ENCODE measurements around the gene MT1M.
A peak's percentile ranks its signal among the peaks of the same experiment; 100 is the strongest.

The MT1M gene

GRCh38 chr16:56600398-56600999 is 32.0 kb upstream of the MT1M start:
- Histone ChIP-seq H3K27me3 (ENCODE audit: control insufficient read depth, insufficient read depth, low read length) (no peaks in the 10 kb centered on the region), H3K4me3 (ENCODE audit: low read depth, low read length) (no peak overlapping the region), H3K27ac (ENCODE audit: low read depth, low read length) (no peak overlapping the region), H3K9me3 (ENCODE audit: control insufficient read depth, insufficient read depth, low read depth, low read length) (no peaks in the 10 kb centered on the region), H3K36me3 (ENCODE audit: control insufficient read depth, insufficient read depth, low read length) (no peaks in the 10 kb centered on the region), H3K4me1 (ENCODE audit: control insufficient read depth, insufficient read depth, low read length) (no peaks in the 10 kb centered on the region), H3K9ac (ENCODE audit: low read length) (no peak overlapping the region)

- no peak overlapping the region for H3K9ac ChIP-seq (ENCODE audit: low read length)
- H3K4me1 ChIP-seq (ENCODE audit: control insufficient read depth, insufficient read depth, low read length): no peaks in the 10 kb centered on the region
- no peaks in the 10 kb centered on the region for H3K9me3 ChIP-seq (ENCODE audit: control insufficient read depth, insufficient read depth, low read depth, low read length)
- H3K4me3 ChIP-seq (ENCODE audit: low read depth, low read length): no peak overlapping the region
- no peaks in the 10 kb centered on the region for H3K36me3 ChIP-seq (ENCODE audit: control insufficient read depth, insufficient read depth, low read length)
- H3K27me3 ChIP-seq (ENCODE audit: control insufficient read depth, insufficient read depth, low read length): no peaks in the 10 kb centered on the region
- no peak overlapping the region for H3K27ac ChIP-seq (ENCODE audit: low read depth, low read length)
Observed at GRCh38 chr16:56601325-56601724, 31.1 kb upstream of the MT1M start.

- H3K36me3 ChIP-seq (ENCODE audit: control insufficient read depth, insufficient read depth, low read length): no peaks in the 10 kb centered on the region
- H3K27me3 ChIP-seq (ENCODE audit: control insufficient read depth, insufficient read depth, low read length): peaks cover 14% of the 10 kb centered on the region
- peaks cover 16% of the 10 kb centered on the region for H3K4me1 ChIP-seq (ENCODE audit: control insufficient read depth, insufficient read depth, low read length)
- no peak overlapping the region for H3K9ac ChIP-seq (ENCODE audit: low read length)
- H3K27ac ChIP-seq (ENCODE audit: low read depth, low read length): no peak overlapping the region
- no peak overlapping the region for H3K4me3 ChIP-seq (ENCODE audit: low read depth, low read length)
- no peaks in the 10 kb centered on the region for H3K9me3 ChIP-seq (ENCODE audit: control insufficient read depth, insufficient read depth, low read depth, low read length)
Observed at GRCh38 chr16:56603589-56603988, 28.9 kb upstream of the MT1M start.

- Histone ChIP-seq H3K36me3 (ENCODE audit: control insufficient read depth, insufficient read depth, low read length) (no peaks in the 10 kb centered on the region), H3K4me3 (ENCODE audit: low read depth, low read length) (no peak overlapping the region), H3K9ac (ENCODE audit: low read length) (no peak overlapping the region), H3K27ac (ENCODE audit: low read depth, low read length) (no peak overlapping the region), H3K9me3 (ENCODE audit: control insufficient read depth, insufficient read depth, low read depth, low read length) (no peaks in the 10 kb centered on the region), H3K4me1 (ENCODE audit: control insufficient read depth, insufficient read depth, low read length) (peaks cover 30% of the 10 kb centered on the region), H3K27me3 (ENCODE audit: control insufficient read depth, insufficient read depth, low read length) (peaks cover 28% of the 10 kb centered on the region)
Observed at GRCh38 chr16:56604966-56605365, 27.5 kb upstream of the MT1M start.

- Histone ChIP-seq H3K4me1 (ENCODE audit: control insufficient read depth, insufficient read depth, low read length) (peaks cover 35% of the 10 kb centered on the region), H3K27ac (ENCODE audit: low read depth, low read length) (no peak overlapping the region), H3K27me3 (ENCODE audit: control insufficient read depth, insufficient read depth, low read length) (peaks cover 33% of the 10 kb centered on the region), H3K9me3 (ENCODE audit: control insufficient read depth, insufficient read depth, low read depth, low read length) (no peaks in the 10 kb centered on the region), H3K9ac (ENCODE audit: low read length) (no peak overlapping the region), H3K36me3 (ENCODE audit: control insufficient read depth, insufficient read depth, low read length) (no peaks in the 10 kb centered on the region), H3K4me3 (ENCODE audit: low read depth, low read length) (no peak overlapping the region)
Observed at GRCh38 chr16:56605475-56605874, 27.0 kb upstream of the MT1M start.

- H3K36me3 ChIP-seq (ENCODE audit: control insufficient read depth, insufficient read depth, low read length): no peaks in the 10 kb centered on the region
- no peaks in the 10 kb centered on the region for H3K9me3 ChIP-seq (ENCODE audit: control insufficient read depth, insufficient read depth, low read depth, low read length)
- peaks cover 36% of the 10 kb centered on the region for H3K4me1 ChIP-seq (ENCODE audit: control insufficient read depth, insufficient read depth, low read length)
- no peak overlapping the region for H3K27ac ChIP-seq (ENCODE audit: low read depth, low read length)
- H3K4me3 ChIP-seq (ENCODE audit: low read depth, low read length): no peak overlapping the region
- no peak overlapping the region for H3K9ac ChIP-seq (ENCODE audit: low read length)
- H3K27me3 ChIP-seq (ENCODE audit: control insufficient read depth, insufficient read depth, low read length): peaks cover 39% of the 10 kb centered on the region
Observed at GRCh38 chr16:56606071-56606475, 26.4 kb upstream of the MT1M start.

- H3K4me3 ChIP-seq (ENCODE audit: low read depth, low read length): no peak overlapping the region
- H3K36me3 ChIP-seq (ENCODE audit: control insufficient read depth, insufficient read depth, low read length): no peaks in the 10 kb centered on the region
- no peaks in the 10 kb centered on the region for H3K9me3 ChIP-seq (ENCODE audit: control insufficient read depth, insufficient read depth, low read depth, low read length)
- H3K4me1 ChIP-seq (ENCODE audit: control insufficient read depth, insufficient read depth, low read length): peaks cover 36% of the 10 kb centered on the region
- H3K27ac ChIP-seq (ENCODE audit: low read depth, low read length): no peak overlapping the region
- H3K27me3 ChIP-seq (ENCODE audit: control insufficient read depth, insufficient read depth, low read length): peaks cover 44% of the 10 kb centered on the region
- H3K9ac ChIP-seq (ENCODE audit: low read length): no peak overlapping the region
Observed at GRCh38 chr16:56606476-56607108, 25.9 kb upstream of the MT1M start.

- Histone ChIP-seq H3K9me3 (ENCODE audit: control insufficient read depth, insufficient read depth, low read depth, low read length) (no peaks in the 10 kb centered on the region), H3K4me3 (ENCODE audit: low read depth, low read length) (no peak overlapping the region), H3K9ac (ENCODE audit: low read length) (peak overlapping the region; percentile 14), H3K4me1 (ENCODE audit: control insufficient read depth, insufficient read depth, low read length) (peaks cover 36% of the 10 kb centered on the region), H3K27me3 (ENCODE audit: control insufficient read depth, insufficient read depth, low read length) (peaks cover 46% of the 10 kb centered on the region), H3K36me3 (ENCODE audit: control insufficient read depth, insufficient read depth, low read length) (no peaks in the 10 kb centered on the region), H3K27ac (ENCODE audit: low read depth, low read length) (no peak overlapping the region)
Observed at GRCh38 chr16:56607109-56607618, 25.3 kb upstream of the MT1M start.

GRCh38 chr16:56607675-56608042 is 24.8 kb upstream of the MT1M start:
- H3K27ac ChIP-seq (ENCODE audit: low read depth, low read length): peak overlapping the region; percentile 7; the same call in 1 of the 2 replicates
- peaks cover 46% of the 10 kb centered on the region for H3K27me3 ChIP-seq (ENCODE audit: control insufficient read depth, insufficient read depth, low read length)
- peak overlapping the region; percentile 70 for H3K4me3 ChIP-seq (ENCODE audit: low read depth, low read length)
- no peaks in the 10 kb centered on the region for H3K36me3 ChIP-seq (ENCODE audit: control insufficient read depth, insufficient read depth, low read length)
- peak overlapping the region; percentile 81 for H3K9ac ChIP-seq (ENCODE audit: low read length)
- no peaks in the 10 kb centered on the region for H3K9me3 ChIP-seq (ENCODE audit: control insufficient read depth, insufficient read depth, low read depth, low read length)
- H3K4me1 ChIP-seq (ENCODE audit: control insufficient read depth, insufficient read depth, low read length): peaks cover 36% of the 10 kb centered on the region

- peak within 1 kb of the TSS; percentile 70 for H3K4me3 ChIP-seq (ENCODE audit: low read depth, low read length)
- peak within 1 kb of the TSS; percentile 81 for H3K9ac ChIP-seq (ENCODE audit: low read length)
- peaks cover 36% of the 10 kb centered on the region for H3K4me1 ChIP-seq (ENCODE audit: control insufficient read depth, insufficient read depth, low read length)
- H3K36me3 ChIP-seq (ENCODE audit: control insufficient read depth, insufficient read depth, low read length): no peaks in the 10 kb centered on the region
- no peaks in the 10 kb centered on the region for H3K9me3 ChIP-seq (ENCODE audit: control insufficient read depth, insufficient read depth, low read depth, low read length)
- peak within 1 kb of the TSS; percentile 7; the same call in 1 of the 2 replicates for H3K27ac ChIP-seq (ENCODE audit: low read depth, low read length)
- peaks cover 46% of the 10 kb centered on the region for H3K27me3 ChIP-seq (ENCODE audit: control insufficient read depth, insufficient read depth, low read length)
Observed at GRCh38 chr16:56608043-56608875, 24.2 kb upstream of the MT1M start, which contains the start of gene MT2A. TSS of gene MT2A (plus strand) at chr16:56608584. CDS start at chr16:56608656, 72 bp downstream.

Data from HUES6 (cell line).